ENCODE data around the gene TCEAL9.
A peak's percentile ranks its signal among the peaks of the same experiment; 100 is the strongest.
"Not testable (repeated sequence)": the region's sequence is repeated elsewhere in the genome, so short reads cannot be mapped to it uniquely, and the experiment has no call there.

The TCEAL9 gene

DNA sequence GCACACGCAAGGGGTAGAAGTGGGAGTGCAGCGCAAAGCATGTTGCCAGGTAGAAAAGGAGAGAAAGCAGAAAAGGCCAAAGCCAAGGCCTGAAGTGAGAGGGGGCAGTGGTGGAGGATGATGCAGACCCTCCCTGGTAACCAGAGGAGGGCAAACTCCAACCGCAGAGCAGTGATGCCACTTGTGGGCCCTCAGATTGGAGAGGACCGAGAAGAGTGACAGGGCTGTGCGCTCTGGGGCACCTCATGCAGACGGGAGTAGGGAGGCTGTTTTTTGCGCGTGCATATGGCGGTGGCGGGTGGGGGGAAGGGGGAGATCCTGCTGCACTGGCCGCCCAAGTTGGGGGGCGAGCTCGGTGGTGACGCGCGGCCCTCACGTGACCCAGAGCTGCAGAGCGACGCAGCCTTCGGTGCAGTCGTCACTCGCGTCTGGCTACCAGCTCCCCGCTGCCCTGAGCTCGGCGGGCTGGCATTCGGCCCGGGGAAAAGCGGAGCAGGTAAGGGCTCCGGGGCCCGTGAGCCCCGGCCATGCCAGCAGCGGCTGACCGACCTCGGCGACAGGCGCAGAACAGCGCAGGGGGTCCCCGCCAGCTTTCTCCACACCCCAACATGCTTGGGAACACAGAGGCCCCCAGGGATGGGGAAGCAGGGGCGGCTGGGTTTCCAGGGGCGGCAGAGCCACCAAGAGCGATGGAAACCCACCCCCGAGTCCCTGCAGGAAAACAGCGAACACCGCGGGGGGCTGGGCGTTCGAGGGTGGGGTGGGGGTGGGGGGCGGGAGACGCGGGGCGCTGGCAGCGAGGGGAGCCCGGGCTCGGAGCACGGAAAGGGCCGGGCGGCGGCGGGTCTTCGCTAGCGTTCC lies 20.0 kb downstream of the TCEAL9 start, which contains the start of gene BEX3:
Gene BEX3, plus strand, starts transcription at position 421 of the 861 bp plus-strand sequence. CDS start 984 bp downstream, outside the sequence.
- peak; percentile 18 for DNase-seq

DNA sequence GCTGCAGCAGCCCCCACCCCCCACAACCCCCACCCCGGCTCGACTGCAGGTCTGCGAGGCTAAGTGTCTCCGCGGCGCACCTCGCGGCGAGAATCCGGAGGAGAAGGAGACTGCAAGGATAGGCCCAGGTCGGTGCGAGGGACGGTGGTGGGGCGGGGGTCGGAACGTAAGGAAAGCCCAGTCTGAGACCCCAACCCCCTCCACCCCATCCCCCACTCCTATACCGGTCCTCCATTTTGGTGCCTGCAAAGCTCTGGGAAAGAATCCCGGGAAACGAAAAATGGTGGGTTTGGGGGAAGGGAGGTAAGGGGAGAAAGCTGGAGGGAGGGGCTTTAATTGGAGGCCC lies 20.6 kb downstream of the TCEAL9 start:
- DNase-seq: no peak

DNA sequence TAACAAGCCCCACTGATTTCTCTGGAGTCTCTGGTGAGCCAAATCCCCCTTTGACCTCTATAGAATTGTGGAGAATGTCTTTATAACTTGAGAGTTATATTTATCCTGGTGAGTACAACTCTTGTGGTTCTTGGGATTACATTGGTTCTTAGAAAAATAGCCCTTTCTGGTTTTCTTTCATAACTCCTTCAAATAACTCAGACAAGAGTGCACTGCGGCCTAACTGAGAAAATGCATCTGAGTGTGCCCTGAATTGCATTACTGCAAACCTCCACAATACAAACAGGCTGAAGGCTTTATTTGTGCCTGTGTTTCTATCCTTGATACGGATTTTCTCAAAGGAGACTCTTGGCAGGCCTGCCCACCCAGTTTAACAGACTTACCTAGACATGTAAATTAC lies 22.7 kb downstream of the TCEAL9 start:
- no peak for DNase-seq

DNA sequence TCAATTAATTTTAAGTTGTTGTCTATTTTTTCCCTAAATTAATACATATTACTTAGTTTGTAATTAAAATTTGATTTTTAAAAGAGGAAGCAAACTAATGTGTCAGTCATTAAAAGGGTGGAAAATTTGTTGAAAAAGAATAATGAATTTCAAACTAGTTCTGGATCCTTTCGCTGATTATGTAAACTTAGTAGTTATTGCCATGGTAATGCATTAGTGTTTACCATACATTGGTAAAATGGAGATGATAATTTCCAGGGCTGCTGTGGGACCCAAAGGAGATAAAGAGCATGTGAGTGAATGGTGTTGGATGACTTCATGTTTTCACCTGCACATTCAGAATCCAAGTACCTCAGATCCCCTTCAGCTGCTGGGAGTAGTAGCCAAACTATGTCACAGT lies 26.6 kb downstream of the TCEAL9 start:
- DNase-seq: no peak

DNA sequence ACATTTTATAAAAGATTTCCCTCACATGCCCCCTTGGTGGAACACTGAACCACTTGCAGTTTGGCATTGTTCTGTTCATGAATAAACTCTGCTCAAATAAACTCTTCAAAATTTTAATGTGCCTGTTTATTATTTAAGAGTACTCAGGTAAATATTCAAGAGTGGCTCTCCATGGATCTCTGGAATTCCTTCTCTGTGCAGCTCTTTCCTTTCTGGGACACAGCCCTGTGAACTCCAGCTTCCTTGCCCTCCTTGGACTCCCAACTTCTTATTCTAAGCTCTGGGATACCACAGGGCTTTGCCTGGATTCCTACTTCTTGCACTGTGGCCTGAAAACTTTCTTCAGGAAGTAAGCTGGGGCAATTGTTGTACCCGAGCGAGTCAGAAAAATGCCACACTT lies 28.4 kb downstream of the TCEAL9 start:
- DNase-seq: no peak

DNA sequence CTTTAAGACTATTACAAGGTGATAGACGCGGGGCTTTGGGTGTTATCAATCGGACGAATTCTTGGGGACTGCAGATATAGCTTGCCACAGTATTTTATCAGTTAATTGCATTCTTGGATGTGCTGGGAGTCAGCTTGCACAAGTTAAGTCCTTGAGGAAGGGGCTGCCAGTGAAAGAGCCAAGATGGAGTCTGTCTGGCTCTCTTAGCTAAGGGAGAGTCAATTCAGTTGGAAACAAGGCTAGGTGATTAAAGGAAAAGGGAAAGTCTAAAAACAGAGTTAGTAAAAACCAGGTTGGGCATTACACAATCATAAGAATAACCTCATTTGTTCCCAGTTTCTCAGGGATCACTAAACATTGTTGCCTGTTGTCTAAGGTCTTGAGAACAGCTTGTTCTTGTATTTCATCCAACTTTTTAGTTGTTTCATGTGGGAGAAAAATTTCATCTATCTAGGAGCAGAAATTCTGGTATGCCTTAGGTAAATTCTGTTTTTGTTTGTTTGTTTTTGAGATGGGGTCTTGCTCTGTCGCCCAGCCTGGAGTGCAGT lies 29.1 kb downstream of the TCEAL9 start:
- DNase-seq: not testable (repeated sequence)

DNA sequence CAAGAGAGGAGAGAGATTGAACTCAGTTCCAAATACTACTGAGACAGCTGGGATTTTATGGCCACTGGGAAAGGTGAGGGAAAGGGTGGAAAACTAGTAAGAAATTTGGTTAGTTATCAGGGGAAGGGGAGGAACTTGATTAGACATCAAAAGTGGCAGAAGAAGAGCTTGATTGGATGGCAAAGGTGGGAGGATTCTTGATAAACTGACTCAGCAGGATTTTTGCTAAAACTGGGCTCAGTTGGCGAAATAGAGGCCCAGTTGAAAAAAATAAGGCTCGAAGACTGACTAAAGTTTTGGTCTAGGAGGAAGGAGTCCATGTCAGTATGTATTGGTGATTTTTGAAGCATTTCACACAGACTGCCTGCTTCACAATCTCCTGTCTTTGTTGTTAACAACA lies 30.0 kb downstream of the TCEAL9 start:
- DNase-seq: no peak

DNA sequence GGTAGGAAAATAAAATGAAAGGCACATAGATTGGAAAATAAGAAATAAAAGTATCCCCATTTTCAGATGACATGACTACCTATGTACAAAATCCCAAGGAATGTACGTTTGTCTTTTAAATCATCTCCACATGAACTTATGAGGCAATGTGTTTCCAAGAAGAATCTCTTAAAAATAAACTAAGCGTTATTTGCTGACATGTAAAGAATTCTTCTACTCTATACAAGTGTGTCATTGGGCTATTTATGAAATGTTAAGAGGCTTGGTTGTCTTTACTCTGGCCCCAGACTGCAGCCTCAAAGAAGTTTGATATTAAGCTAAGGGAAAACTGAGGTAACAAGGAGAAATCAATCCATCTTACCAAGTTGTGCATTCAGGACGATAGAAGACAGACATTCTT lies 37.2 kb downstream of the TCEAL9 start:
- no peak for DNase-seq

DNA sequence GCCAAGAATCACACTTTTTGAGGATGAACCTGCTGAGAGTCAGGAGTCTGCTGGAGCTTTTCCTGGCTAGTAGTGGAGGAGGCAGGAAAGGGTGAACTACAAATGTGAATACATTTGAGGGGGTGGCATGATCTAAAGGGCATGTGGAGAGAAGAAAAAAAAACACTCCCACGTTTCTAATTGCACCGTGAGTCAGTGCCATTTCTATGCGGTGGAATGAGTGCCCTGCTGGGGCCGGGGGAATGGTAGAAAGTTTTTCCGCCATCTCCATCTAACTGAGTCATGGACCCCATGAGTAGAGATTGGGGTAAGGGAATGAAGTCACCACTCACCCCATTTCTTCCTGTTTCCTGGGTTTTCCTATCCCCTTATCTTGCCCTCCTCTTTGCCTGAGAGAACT lies 39.9 kb downstream of the TCEAL9 start:
- DNase-seq: no peak

DNA sequence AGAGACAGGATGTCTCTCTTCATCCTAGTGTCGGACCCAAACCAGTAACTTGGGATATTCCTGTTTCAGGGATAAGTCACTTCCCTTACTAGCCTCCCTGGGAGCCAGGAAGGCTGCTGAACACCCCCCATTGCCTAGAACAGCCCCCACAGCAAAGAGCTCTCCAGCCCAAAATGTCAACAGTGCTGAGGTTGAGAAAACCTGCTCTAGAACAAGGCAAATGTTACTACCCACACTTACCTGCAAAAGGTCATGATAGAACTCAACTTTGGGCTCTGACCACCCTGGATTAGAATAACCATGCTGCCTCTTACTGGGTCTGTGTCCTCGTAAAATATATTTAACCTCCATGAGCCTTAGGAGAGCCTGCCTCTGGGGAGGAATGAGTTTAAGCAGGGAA lies 40.4 kb downstream of the TCEAL9 start:
- no peak for DNase-seq

DNA sequence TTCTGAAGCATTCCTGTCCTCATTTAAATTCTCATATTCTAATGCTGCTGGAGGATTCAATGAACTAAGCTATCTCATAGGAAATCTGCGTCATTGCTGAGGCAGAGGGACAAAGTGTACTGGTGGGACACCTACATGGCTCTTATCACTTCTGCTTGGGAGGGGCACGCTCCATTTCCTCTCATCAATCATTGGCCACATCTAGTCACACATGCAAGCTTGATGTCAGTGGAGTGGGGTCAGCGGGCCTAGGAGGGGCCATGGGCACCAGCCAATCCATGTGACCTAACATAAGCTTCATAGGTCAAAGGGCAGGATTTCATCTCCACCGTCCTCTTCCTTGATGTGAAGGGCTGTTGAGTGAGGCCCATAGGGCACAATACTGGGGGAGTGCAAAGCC lies 41.4 kb downstream of the TCEAL9 start:
- no peak for DNase-seq

DNA sequence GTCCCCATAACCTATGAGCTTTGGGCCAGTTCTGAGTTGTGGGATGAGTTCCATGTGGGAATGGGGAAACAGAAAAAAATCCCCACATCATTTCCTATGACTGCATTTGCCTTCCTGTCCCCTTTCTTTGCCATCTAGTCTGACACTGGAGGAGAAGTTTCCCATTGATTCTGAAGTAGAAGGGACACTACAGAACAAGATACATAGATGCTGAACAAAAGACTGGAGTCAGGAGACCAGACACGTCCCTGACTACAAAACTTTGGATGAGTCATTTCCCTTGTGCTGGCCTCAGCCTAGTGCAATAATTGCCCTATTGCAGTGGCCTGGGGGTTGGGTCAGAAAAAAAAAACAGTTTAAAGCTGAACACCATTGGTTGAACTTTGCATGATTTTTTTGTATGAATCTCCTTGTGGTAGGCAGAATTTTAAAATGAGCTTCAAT lies 42.1 kb downstream of the TCEAL9 start:
- DNase-seq: no peak

DNA sequence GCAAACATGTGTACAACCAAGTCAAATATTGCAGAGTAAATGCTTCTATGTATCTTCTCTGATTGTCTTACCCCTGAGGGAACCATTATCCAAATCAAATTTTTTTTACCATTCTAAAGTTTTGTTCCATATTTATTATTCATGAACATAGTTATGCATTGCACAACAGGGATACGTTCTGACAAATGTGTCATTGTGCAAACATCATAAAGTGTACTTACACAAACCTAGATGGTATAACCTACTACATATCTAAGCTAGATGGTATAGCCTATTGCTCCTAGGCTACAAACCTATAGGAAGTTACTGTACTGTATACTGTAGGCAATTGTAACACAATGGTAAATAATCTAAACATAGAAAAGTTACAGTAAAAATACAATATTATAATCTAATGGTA lies 43.4 kb downstream of the TCEAL9 start:
- no peak for DNase-seq

DNA sequence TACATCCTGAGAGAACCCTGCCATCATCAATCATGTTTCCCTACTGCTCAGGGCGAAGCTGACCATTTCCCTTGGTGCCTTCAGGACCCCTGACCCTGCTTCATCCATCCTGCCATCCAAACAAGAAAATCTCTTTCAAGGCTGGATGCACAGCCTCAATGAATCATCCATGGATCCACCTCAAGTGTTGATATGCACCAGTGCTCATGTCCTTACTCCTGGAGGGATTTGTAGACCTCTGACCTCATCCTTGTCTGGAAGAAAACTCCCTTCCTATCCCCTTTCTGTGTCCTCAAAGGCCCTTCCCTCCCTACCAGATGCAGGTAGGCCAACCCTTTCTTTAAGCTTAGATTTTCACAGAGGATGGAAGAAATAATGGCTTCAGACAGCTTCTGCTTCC lies 44.6 kb downstream of the TCEAL9 start:
- no peak for DNase-seq

DNA sequence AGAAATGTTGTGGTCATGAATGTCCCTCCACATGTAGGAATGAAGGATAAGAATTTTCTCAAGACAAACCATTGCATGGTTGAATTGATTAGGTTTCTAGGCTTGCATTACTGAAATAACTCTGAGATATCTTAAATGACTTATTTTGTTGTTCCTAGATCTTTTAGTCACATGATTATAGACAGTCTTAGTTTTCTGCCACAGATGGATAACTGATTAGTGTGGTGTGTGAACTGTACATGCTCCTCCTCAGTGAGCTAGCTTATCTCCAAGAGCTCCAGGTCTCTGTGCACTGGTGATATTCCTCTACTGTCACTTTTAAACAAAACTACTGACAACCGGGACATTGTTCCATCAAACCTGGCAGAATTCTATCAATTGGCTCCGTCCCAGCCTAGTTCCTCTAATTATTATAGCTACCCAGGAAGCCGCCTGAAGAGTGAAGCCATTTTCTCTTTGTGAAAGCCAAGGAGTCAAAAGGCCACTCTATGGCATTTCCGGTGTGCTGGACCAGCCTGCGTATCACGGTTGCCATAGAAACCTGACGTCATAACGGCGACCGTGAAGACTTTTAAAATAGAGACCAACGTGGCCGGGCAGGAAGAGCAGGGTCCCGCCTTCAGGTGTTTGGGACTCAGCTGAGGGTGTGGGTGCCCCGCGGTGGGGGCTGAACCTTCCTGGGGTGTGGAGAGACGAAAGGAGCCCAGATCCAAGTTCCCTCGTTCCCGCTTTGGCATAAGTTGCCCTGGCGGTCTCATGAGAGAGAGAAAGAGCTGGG lies 48.1 kb downstream of the TCEAL9 start:
- DNase-seq: peak; percentile 15

DNA sequence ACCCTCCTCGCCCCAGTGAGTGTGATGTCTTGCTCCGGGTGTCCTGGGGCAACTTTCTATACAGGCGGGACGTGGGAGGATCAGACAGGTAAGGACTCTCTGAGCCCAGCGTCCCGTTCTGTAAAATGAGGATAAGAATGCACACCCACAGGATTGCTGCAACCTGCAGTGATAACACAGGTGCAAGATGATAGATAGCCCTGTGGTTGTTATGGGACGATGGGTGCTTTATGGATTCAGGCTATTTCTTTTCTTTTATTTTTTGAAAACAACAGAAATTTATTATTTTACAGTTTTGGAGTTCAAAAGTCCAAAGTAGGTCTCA lies 48.7 kb downstream of the TCEAL9 start:
- DNase-seq: no peak

DNA sequence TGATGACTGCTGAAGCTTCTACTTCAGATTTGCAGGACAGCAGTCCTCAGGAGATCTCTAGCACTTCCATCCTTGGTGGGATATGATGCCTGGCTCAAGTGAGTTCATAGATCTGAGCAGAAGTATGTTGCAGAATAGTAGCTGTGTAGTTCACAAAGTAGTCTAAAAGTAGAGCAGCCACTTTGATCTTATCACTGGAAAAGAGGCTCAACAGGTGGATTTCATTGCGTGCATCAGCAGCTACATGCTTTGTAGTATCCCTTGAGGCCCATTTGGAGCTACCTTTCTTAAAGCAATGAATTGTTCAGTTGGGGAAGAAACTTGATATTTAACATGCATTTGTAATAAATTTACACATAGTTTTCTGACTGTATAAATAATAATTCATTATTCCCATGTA lies 50.0 kb downstream of the TCEAL9 start:
- no peak for DNase-seq

DNA sequence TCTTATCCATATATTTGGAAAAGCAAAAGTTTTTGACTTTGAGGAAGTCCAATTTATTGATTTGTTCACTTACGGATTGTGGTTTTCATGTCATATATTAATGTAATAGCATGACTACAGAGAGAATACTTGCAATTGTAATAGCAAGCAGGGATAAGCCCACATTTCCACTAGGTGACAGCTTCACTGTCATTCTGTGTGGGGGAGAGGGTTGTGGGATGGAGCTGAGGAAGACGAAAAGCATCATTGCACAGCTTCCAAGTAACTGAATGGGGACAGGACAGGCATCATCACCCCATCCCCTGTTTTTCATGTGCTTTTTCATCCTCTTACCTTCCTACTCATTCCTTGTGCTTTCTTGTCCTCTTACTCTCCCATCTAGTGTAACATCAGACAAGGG lies 51.5 kb downstream of the TCEAL9 start:
- DNase-seq: no peak

Data from central memory CD4-positive, alpha-beta T cell (primary cell).